Endometrium (tissue), 2 donors: Measurements from ENCODE around the gene NSF.

Source experiments
- FAIRE-seq: peaks from 2 replicates; lab custom pipeline; 2012; peaks lifted over from hg19 to GRCh38; lab: Jason Lieb, UNC
- donor health status: control.
- donor health status: control.

NSF gene

DNA sequence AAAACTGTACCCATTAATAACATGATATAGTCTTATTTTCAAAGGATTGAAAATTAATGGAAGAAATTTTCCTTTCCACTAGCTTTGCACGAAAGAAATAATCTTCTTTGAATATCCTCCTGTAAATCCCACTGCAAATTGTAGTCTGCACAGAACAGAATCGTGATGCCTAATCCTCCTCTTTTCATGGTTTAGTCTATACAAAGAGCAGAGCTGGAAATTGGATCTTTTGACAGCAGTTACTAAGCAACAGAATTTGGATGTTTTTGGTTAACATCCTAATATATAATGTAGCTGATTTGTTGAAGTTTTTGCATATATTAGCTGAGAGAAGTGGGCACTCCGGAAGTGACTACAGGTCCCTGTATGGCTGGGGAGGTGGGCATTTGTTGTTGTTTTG is 129.4 kb downstream of the NSF start:
- FAIRE-seq = no peak

DNA sequence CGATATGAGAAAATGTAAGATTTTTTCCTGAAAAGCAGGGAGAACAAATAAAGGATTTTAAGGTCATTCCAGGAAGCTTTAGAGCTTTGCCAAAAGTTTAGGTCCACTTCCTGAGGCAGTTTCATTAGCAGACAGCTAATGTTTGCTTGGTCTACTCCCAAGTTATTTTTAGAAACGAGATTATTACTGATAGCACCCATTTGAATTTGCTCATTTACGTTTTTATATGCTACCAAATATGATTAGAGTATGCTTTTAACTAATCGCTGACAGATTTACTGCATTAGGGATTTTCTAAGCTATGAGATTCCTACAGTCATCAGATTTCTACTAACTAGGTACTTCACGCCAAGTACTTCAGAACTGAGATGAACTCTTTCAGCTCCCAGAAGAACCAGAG is 129.9 kb downstream of the NSF start:
- no peak for FAIRE-seq

DNA sequence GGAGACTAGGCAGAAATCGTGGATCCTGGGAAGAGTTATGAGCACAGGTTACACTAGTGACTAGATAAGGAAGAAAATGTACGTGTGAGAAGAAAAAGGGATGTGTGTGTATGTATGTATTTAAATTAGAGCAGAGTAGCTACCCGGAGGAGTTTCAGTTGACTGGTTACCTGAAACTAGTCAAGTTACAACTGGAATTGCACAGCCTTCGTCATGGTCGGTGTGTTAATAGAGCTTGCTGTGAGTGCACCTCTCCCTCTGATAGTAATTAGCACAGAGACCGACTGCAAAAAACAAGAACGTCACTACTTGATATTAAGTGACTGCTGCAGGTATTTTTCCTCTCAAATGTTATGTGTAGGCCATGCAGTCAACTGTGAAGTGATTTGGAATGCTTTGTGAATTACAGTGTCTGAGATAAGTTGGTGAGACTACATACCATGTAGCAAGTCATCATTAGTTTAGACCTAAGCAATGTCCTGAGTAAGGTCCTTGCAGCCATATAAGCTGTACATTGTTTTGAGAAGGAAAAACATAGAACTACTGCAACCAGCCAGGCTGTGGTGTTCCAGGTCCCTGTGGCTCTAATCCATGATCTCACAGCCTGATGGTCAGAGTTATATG is 132.3 kb downstream of the NSF start:
- no peak for FAIRE-seq

DNA sequence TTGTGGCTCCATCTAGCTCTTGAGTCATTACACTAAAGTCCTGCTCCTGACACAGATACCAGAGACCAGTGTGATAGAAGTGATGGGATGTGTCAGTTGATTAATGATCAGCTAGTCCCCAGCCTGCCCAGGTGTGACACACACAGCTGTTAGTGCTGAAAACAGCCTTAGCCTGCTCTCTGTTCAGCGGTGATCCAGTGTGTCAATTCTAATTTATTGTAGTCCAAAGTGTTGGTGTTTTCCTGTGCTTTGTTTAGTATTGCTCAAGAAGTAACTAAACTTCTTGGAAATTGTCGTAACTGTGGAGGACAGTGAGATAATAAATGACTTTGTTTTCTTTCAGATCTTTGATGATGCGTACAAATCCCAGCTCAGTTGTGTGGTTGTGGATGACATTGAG is 135.7 kb downstream of the NSF start:
- no peak for FAIRE-seq

DNA sequence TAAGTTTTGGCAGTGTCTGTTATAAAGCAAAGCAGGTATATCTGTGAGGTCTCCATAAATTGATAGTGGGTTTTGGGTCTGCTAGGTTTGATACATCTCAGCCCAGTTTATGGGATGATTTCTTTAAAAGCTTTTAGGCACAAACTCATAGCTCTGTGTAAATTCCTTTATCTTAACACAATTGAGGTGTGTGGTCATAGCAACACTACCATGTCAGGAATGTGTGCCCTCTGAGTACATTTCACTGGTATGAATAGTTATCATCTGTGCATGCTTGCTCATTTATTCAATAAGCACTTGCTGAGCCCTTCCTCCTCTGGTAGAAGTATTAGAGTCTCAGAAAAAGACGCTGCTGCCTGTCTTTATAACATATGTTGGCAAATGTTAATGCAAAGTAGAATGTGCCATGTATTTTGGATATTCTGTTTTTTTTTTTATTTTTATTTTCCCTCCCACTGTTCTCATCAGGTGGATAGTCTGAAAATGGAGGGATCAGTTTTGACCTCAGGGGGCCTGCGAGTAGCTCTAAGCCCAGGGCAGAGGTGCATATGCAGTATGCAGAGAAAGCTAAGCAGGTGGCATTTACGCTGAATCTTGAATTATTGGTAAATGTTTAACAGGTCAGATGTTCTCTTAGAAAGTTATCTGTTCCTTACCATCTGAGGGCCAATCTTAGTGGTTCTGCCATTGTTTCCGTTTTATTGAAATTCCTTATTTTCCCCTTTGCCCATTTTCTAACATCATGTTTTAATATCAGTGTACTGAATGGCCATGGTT is 137.3 kb downstream of the NSF start:
- FAIRE-seq = no peak

DNA sequence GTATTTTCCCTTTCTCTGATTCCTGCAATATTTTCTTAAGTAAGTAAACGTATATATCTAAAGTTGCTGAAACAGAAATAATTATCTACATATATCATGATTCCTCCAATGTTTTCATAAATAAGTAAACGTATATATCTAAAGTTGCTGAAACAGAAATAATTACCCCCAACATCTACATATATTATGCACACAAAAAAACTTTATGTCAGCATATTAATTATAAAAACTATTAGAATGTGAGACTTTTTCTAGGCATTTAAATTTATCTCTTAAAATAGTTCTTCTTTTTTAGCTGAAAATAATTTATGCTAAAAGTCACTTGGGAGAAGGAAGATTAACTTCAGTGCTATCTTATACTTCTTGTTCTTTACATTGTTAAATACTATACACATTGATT is 139.6 kb downstream of the NSF start:
- FAIRE-seq = peak; percentile 8

DNA sequence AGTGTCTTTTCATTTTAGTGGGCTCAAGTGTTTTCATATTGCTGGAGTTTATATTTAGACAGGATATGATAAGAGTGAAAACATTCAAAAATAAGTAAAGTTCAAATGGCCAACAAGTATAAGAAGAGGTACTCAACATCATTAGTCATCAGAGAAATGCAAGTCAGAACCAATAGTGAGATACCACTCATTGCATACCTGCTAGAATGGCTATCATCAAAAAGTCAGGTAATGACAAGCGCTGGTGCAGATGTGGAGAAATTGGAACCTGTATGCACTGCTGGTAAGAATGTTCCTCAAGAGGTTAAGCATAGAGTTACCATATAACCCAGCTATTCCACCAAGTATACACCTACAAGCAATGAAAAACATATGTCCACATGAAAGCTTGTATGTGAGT is 140.2 kb downstream of the NSF start:
- FAIRE-seq = no peak

DNA sequence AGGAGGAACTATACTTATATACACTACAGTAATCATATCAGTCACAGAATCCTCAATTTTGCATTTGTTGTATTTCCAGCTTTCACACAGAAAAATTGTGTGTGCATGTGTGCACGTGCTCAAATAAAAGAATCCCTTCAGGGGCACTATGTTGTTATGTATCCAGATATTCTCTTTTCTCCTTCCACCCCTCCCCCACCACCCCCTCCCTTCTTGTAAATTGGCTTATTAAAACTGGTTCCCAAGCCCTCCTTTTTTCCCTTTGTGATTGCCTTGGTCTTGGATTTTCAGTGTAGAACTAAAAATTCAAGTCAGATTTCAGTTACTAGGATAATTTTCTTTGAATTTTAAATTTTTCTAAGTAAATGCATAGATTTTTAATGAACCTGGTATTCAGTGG is 141.7 kb downstream of the NSF start:
- no peak for FAIRE-seq

DNA sequence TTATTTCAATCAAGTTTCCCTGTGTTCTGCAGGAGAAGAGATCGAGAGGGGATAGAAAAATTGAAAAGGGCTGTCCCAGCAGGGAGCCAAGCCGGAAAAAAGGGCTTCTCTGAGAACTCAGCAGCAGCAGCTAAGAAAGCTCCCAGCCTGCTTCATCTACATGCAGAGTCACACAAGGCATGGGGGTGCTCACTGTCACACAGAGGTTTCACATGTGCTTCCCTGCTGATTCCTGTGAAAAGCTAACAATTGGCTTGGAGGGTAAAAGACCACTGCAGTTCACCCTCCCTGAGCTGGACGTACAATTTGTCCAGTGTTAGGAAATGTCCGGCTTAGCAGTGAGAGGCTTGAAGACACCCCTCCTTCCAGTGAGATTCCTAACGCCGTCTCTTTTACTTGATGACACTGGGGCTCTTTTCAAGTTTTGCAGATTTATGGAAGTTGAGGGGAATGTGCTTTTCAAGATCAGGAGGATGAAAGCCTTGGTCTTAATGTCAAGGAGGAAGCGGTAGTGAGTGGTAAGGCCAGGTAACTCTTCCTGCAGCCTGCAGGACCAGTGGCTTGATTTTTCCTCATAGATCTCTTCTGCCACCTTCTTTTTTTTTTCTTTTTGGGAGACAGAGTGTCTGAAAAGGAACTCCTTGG is 142.4 kb downstream of the NSF start:
- FAIRE-seq = no peak

DNA sequence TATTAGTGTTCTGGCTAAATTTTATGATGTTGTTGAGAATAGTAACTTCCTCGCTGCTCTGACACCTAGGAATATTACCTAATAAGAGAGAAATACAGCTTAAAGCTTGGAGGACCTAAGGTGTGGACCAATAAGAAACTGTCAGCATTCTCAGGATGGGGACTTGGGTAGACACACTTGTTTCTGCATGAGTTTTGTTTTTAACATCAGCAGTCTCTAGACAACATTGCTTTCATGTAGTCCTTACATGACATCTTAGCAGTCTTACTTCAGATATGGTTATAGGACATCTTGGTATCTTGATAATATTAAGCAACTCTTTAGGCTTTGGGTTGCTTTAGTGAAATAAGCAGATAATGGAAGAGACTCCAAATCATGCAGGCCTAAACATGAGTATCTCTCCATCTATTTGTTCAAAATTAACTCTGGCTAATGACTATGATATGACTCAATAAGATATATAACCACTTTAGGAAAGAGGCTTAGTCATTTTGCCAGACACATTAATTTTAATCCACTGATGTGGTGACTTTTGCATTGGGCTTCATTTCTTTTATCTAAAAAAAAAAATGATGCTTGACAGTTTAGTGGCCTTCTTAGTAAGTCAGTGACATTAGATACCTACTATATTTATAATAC is 143.5 kb downstream of the NSF start:
- FAIRE-seq = no peak

DNA sequence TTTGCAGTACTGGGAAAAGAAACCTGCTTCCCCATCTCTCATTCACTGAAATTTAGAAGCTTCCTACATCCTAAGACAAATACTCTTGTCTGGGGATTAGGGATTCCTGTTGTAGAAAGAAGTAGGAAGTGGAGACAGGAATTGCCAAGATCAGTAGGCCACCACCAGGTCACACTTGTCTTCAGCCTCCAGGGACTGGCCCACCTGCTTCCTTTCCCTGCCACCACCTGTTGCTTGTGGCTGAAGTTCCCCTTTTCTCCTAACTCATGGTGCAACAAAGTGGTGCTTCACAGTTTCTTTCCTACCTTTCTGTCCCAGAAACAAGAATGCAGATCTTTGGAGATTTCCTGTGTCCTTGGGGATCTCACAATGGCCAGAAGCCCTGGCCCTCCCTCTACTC is 145.6 kb downstream of the NSF start:
- no peak for FAIRE-seq

DNA sequence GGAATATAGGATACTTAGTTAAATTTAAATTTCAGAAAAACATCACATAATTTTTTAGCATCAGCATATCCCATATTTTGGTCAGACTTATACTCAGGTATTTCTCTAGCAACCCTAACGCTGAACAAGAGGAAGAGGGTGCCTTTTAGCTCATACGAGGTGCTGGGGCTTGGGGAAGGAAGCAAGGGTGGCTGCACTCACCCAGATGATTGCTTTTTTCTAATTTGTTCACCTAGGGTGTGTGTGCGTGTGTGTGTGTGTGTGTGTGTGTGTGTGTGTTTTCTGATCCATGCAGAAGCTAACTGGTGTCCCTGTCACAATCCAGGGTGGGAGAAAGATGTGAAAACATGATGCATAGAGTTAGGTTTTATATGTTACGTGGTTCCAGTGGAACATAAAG is 146.9 kb downstream of the NSF start:
- FAIRE-seq = no peak

DNA sequence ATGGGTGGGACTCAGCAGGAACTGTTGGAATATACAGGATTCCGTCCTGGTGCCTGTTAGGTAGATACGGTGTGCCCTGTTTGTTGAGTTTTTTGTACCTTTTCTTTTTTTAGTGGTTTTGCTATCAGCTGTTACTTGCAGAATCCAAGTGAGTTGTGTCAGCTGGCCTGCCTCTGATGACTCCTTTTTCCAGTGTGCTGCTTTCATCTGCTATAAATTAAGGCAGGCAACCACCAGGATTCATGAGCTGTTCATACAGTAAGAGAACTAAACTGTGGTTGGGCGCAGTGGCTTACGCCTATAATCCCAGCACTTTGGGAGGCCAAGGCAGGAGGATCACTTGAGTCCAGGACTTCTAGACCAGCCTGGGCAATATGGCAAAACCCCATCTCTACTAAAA is 148.1 kb downstream of the NSF start:
- FAIRE-seq = no peak

DNA sequence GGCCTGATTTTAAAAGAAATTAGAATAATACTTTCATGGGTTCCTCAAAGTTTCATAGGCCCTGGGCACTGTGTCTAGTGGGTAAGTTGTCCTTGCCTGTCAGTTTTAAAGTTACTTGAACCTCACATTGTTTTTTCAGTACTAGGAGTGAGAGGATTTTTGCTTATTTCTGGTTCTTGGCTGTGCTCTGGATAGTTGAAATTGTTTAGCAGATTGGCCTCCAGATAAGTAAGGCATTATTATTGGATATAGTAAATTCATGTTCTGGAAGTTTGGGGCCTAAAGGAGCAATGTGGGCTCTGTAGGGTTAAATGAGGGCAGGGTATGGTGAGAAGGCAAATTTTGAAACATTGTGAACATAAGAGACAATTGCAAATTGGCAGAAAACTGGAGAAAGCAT is 149.5 kb downstream of the NSF start:
- FAIRE-seq = no peak

DNA sequence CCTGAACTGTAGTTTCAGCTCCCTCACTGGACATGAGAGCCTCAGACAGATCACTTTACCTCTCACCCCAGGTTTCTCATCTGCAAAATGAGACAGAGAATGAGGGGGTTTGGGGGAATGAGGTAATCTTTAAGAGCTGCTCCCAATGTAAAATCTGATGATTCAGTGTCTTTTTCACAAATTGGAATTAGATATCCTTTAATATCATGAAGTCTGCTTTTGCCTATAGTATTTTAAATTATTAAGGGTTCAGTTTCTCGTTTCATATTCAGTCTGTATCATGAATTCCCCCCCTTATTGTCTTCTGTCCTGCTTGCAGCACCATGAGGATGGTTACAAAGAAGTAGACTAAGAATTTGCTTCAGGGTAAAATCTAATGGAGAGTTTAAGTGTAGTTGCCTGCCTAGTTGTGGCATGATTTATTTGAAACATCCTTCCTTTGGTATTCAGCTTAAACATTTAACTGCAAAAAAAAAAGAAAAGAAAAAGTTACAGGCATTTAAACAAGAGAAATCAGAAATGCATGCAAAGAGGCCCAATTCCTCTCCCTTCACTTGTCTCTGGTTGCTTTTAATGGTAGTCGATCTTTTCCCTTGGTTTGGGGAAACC is 150.8 kb downstream of the NSF start:
- no peak for FAIRE-seq

DNA sequence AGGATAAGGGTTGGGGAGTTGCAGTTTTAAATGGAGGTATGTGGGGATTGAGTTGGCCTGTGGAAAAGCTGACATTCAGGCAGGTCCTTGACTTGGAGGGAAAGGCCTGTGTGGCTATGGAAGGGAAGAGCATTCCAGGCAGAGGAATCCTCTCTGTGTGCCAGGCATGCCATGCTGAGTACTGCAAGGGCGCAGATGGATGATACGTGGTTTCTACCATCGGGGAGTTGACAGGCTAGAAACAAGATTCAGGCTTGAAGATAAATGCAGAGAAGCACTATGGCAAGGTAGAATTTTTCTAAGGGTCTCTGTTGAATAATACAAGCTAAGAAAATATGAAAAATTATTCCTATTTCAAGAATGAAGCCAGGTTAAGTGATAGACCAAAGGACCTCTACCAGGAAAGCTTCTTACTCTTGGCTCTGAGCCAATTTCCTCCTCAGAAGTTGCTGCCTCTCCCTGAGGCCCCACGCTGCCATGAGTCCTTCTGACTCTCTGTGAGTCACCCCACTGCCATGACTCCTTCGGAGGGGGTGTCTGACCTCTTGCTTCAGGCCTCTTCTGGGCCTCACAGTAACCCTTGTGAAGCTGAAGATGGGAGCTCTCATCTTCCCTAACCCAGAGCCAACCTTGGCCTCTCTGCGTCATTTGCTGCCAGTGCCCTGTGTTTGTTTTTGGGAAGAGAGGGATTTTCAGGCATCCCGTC is 152.2 kb downstream of the NSF start:
- FAIRE-seq = no peak

DNA sequence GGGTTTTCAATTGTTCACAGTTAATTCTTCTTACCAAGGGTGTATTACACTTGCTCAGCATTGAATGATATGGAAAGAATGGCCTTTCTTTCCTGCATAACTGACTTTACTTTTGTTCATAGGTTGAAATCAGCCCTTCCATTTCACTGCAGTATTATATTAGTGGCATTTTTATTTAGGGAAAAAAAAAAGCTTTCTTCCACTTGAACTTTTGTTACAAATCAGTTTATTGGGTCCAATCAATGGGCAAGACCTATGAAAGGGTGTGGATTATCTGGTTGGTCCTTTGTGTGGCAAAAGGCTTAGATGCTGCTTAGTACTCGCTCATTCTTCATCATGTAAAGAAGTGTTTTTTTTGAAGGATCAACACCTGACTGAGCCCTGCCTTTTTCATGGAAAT is 154.0 kb downstream of the NSF start:
- FAIRE-seq = no peak

DNA sequence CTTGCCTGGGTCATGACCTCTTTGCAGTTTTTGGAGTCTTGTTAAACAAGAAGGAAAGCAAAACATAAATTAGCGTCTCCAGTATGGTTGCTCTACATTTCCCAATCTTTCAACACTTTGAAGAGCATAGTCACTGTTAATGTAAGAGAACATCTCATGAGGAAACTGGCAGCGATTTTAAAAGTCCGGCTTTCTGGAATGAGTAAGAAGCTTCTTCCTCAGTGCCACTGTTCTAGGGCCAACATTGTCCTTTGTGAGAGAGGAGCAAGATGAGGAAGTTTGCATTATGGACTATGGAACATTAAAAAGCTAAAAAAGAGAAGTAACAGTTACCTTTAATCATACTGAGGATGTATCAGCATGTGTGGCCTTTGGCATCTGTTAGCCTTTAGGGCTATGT is 154.9 kb downstream of the NSF start:
- no peak for FAIRE-seq

DNA sequence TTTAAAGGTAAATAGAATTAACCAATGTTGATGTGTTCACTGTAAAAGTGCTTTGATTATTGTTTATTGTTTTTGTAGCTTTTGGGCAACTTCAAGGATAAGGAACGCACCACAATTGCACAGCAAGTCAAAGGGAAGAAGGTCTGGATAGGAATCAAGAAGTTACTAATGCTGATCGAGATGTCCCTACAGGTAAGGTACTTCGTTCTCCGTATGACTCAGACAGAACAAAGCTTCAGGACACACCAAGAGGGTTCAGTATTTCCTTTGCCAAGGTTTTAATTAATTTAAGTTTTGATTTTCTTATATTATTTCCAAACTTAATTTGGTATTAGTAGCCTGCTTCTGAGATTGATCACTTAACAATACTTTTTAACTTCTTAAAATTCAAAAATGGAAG is 161.0 kb downstream of the NSF start:
- no peak for FAIRE-seq

DNA sequence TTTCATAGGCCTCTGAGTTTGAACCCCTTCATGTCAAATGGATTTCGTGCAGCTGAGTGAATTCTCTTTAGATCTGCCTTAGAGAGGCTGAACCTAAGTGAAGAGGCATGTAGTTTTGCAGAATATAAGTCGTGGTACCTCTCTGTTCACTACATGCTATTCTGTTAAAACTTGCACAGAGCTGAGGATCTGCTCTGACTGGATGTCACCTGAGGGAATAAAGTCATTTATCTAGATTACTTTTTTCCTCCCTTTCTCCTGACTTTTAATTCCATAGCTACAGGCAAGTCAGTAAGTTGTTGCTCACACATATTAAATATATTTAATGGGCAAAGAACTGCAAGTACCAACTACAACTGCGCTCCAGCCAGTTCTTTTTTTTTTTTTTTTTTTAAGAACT is 163.3 kb downstream of the NSF start:
- FAIRE-seq = no peak

DNA sequence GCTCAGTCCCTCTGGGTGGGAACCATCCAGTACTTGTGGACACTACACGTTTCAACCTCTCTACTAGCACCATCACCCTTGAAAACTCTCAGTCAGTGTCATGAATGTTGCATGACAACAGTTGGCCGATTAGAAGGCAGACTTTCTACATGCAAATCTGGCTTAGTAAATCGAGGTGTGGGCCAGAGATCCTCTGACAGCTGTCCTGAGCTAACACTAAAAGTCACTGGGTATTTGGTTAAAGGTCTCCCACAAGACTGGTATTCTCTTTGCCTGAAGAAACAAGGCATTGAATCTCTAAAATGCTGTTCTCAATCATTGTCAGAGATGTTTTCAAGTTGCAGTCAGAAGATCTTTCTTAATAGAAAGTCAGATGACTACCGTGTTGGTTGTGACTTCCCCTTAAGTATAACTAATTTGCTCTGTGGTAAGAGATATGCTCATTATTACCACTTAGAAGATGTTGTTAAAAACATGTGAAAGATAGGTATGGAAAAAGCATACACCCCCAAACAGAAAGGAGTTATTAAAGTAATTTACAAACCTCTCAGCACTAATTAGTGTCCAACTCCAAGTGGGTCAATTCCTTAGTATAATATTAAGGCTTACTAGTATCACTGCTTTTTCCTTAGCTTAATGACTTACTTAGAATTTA is 165.7 kb downstream of the NSF start:
- FAIRE-seq = no peak

DNA sequence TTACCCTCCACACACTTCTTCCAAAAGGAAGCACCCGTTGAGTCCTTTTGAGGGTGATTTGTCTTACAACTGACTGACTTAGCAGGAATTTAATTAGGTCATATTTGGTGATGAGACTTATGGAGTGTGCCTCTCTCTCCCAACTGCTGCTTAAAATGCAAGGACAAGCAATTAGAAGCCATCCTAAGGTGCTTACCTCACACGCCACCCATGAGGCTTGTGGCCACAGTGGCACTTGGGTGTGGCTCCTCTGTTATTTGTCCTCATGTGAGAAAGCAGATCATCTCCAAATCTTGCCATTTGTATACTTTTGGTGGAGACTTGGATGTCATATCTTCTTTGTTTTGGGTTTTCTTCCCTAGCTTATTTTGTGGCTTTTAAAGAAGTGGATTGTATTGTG is 166.4 kb downstream of the NSF start:
- FAIRE-seq = no peak
